Non-pigmented ciliary epithelial cell (primary cell): ENCODE data around the gene CFAP74.

Experiments
- DNase-seq: peaks from one replicate; pipeline ENCODE4 v3.0.0-alpha.2; 2010; ENCODE audit warnings: low read depth

Gene CFAP74, protein sequence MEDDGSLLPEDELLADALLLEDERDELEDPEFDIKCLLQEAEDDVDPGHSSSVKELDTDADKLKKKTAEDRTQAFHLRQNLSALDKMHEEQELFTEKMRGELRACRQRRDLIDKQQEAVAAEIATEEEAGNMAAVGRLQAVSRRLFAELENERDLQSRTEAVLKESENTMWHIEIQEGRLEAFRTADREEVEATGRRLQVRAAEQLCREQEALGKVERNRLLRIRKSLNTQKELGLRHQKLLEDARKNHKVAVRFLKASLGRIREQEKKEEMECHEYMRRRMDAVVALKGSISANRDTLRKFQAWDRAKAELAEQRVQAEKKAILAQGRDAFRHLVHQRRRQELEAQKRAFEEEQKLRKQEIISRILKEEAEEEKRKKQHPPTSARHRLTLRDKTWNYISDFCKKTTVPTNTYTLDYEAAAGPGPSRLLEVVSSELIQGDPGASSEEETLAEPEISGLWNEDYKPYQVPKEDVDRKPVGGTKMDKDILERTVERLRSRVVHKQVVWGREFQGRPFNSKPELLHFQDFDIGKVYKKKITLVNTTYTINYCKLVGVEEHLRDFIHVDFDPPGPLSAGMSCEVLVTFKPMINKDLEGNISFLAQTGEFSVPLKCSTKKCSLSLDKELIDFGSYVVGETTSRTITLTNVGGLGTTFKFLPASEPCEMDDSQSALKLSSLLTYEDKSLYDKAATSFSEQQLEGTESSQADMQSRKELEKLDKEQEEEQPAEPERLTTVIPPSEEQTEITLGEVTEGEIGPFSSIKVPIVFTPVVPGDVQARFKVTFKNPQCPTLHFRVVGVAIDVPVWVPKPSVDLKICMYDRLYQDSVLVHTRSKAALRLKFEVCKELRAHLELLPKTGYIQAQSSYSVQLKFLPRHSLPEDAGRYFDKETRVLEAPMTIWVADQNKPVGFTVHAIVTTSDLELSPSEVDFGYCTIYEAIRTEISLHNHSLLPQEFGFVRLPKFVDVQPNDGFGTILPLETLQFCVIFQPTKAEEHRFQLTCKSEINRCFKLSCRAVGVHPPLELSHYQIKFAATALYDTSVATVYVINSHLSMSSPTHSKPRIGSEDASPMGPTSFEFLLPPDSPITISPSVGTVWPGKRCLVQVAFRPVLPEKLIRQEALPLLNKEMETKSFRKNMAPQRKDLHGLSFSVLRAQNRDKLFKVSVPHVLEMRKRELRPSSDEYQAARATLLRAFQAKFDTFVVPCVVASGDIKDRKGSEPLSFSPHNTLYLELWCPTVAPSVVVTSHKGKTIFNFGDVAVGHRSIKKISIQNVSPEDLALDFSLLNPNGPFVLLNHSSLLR (N-terminal part only)

GRCh38 chr1:2003541-2004131, at the start of gene CFAP74:
TSS of gene CFAP74 (minus strand) at chr1:2003786. CDS start at chr1:1990956, 12,830 bp downstream.
- no peak for DNase-seq

GRCh38 chr1:2053217-2053616, 49.6 kb upstream of the CFAP74 start:
- no peak for DNase-seq

- no peak for DNase-seq
These were observed 49.2 kb upstream of the CFAP74 start for GRCh38 chr1:2052756-2053155.

DNA sequence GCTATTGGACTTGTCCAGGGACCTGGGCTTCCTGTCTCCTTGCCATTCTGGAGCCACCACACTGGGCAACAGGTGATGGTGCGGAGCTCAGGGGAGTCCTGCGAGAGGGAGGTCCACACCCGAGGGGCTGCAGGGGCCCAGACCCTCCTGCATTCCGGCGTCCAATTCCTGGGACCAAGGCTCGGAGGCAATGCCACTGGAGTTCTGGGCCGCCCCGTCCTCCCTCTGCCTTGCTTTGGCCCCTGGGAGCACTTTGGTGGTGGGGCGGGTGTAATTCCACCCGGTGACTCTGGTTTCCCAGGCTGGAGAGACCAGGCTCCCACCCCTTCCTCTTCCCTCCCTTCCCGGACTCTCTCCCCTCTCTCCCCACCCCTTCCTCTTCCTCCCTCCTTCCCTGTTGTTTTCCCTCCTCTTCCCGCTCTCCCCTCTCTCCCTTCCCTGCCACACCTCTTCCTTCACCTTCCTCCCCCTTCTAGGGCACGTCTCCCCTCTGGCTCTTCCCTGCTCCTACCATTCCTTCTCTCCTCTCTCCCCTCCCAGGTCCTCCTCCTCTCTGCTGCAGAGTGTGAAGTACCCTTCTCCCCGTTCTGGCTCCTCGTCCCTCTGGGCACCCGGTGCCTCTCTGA, 48.6 kb upstream of the CFAP74 start:
- no peak for DNase-seq

DNA sequence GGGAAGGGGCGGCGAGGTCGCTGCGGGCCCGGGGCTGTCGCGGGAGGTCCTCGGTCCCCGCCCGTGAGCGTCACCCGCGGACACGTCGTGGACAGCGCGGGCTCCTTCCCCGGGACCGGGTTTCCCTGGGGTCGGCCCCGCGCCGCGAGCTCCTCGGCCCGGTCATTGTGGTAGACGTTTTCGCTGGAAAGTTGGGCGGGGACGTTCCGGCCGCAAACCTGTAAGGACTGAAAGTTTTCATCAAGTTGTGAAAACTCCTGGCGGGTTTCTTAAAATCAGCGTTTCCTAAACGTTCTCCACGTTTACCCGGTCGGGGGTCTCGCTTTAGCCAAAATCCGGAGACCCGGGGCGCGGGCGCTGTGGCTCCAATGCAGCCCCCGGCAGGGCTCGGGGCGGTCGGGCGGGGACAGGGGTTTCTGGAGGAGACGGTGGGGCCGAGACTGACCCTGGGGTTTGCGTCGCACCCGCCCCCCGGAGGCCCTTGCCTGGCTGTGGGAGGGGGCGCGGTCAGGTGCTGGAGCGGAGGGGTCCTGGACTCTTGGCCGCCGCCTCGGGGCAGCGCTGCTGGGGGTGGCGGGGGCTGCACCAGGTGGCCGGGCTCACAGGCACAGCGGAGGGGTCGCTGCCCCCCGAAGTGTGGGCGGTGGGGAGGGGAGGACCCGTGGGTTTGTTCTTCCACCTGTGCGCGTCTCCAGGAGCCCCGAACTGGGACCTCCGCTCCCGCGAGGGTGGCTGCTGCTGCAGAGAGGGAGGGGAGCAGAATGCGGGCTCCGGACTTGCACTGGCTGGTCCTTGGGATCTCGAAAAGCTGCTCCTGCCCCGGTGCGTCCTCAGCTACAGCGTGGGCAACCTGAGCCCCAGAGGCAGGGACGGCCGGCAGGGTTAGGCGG, 47.5 kb upstream of the CFAP74 start:
- DNase-seq: no peak

DNA sequence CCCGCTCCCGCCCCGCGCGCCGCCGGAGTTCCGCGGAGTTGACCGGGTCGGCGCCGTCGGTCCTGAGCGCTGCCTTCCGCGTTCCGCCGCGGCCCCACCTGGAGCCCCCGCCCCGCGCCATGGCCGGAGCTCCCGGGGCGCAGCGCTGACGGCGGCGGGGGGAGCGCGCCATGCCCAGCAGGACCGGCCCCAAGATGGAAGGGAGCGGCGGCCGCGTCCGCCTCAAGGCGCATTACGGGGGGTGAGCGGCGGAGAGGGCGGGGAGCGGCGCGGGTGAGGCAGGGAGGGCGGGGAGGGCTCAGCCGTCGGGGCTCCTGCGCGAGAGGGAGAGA, 46.8 kb upstream of the CFAP74 start:
- DNase-seq: no peak

DNA sequence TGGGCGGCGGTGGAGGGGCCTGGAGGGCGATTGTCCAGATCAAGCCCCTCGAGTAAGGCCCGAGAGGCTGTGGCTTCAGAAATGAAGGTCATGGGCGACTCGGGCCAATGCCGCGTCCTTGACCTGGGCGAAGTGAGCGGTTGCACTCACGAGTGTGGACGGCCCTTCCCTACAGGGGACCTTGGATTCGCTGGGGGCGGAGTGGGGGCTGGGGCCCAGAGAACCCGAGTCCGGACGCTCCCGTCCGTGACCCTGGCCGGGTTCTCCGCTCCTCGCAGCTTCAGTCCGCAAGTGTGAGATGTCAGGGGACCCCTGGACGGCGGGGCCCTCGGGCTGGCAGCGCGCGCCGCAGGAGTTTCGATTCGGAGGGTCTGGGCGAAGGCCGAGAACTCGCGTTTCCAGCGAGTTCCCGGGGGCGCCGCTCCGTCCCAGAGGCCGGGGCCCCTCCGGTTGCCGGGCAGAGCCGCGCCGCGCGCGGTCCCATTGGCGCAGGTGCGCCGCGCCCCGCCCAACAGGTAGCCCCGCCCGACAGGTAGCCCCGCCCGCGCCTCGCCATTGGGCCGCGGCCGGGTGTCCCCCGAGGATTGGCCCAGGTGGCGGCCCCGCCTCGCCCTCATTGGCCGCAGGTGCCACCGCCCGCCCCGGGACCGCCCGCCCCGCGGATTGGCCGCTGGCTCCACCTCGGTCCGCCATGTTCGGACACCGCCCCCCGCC, 46.3 kb upstream of the CFAP74 start, which contains the start of gene PRKCZ:
TSS of gene PRKCZ (plus strand) at position 694 of the 714 bp plus-strand sequence. CDS start 220 bp downstream, outside the sequence.
- DNase-seq: no peak

- DNase-seq: no peak
These were observed 45.7 kb upstream of the CFAP74 start for GRCh38 chr1:2049225-2049717.

- DNase-seq: no peak
These were observed 44.5 kb upstream of the CFAP74 start for GRCh38 chr1:2047749-2048729.

GRCh38 chr1:2046953-2047748, 43.6 kb upstream of the CFAP74 start:
- no peak for DNase-seq

DNA sequence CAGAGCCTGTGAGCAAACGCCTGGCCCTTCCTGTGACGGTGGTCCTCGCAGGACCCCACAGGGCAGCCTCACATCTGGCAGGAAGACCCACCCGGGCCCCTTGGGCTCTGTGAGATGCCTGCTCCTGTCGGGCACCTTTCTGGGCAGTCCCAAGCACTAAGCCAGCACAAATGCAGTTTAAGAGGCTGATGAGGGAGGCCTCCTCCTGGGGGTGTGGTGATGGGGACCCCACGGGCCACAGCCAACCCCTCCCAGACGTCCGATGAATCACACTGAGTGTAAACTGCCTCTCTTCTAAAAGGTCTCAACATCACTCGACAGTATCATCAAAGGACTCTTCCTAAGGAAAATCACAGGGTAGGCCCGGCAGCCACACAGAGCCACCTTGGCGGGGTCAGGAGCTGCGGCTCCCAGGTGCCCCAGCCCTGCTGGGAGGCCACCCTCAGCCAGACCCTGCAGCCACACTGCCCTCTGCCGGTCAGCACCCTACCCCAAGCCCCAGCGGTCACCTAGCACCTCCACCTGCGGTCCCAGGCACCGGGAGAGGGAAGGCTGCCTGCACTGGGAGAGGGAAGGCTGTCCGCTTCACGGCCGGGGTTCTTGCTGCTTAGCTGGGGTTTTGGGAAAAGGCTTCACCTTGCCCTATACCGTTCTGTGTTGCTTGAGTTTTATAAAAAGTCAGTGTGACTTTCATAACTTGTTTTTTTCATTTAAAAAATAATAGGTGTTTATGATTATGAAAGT, 42.8 kb upstream of the CFAP74 start:
- DNase-seq: no peak

DNA sequence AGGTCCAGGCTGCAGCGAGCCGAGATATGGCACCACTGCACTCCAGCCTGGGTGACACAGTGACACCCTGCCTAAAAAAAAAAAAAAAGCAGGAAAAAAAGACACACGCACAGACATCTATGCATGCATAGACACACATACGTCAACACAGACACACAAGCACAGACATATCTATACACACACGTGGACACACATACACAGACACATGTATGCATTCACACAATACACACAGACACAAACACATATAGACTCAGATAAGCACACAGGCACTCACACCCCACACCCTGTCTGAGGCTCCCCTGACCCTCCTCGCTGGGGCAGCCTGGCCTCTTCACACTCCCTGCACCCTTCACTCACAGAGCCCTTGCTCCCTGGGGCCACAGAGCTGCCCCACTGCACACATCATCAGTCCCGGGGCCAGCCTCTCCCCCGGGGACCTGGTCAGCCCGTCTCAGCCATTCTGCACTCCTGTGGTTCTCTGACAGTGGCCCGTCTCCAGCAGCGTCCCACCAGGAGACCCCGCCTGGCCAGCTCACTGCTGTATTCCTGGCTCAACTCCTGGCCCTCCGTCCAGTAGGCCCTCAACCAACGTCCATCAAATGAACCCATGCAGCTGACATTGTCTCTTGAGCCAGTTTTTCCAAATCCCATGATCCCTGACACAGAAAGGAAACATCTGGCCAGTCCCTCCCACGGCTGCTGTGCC, 42.0 kb upstream of the CFAP74 start:
- DNase-seq: no peak

GRCh38 chr1:2044510-2045319, 41.1 kb upstream of the CFAP74 start:
- DNase-seq: no peak

- no peak for DNase-seq
These were observed 40.3 kb upstream of the CFAP74 start for GRCh38 chr1:2043886-2044285.
